GM11168 (cell line): ENCODE measurements around the gene BRSK2.

ENCODE experiments used
- in situ Hi-C: fragments of 300-500 bp; cut with MboI; formaldehyde crosslinking; loops from one replicate; pipeline ENCODE4 v1.12.0; 2022; ENCODE audit warnings: low sequenced_read_pairs; ENCODE audit not compliant: unreplicated experiment

Gene BRSK2

GRCh38 chr11:1448882-1449281 is 59.1 kb downstream of the BRSK2 start:
- in situ Hi-C loops = no loop called here

DNA sequence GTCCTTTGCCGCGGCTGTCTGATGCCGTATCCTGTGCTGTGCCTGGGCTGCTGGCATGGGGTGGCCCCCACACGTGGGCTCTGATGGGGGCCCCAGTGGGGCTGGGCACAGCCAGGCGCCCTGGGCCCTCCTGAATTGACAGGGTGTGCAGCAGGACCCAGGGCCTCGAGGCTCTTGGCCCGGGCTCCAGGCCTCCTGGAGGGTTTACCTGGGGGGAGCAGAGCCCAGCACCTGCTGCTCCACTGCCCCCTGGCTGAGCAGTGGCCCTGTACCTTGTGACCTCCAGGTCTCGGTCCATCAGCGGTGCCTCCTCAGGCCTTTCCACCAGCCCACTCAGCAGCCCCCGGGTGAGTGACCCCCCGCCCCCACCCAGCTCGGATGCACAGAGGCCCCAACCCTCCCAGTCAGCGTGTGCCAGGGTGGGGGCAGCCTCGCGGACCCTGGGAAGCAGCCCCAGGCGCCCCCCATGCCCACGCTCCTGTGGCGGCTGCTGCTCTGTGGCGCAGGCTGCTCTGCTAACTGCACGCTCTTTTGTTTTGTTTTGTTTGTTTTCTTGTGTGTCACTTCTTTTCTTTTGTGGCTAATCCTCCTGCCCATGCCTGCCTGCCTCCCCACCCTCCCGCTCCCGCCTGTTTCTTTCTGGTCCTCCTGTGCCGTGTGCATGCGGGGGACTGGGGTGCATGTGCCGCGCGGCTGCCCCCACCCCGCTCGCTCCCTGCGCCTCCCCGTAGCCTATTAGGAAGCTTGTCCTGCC is 59.9 kb downstream of the BRSK2 start:
- in situ Hi-C loops = no loop called here

GRCh38 chr11:1450344-1450875 is 60.7 kb downstream of the BRSK2 start:
- in situ Hi-C loops = no loop called here

DNA sequence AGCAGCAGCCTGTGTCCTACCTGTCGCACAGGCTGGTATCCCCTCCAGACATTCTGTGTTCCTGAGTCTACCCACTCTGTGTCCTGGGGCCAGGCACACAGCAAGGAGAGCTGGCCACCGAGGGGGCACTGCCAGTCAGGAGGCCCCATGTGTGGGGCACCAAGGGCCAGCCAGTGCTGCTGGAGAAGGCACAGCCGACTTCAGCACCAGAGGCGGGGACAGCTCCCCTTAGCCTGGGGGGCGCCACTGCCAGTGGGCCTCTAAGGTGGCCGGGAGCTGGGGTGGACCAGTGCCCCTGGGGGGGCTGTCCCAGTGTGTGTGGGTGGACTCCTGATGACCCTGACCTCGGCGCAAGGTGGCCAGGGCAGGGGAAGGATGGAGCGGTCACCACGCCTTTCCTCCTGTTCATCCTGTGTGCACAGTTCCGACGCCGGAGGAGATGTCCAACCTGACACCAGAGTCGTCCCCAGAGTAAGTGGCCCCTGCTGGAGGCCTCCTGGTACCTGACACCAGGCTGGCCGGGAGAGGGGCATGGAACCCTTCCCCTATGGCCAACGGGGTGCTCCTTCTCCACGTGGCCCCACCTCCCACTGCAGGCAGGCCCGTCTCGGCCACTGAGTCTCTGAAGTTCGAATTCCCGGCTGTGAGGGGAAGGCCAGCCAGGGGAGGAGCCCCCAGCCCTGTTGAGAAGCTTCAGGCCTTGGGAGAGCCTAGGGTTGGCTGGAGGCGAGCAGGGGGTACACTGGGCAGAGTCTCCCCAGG is 61.4 kb downstream of the BRSK2 start:
- in situ Hi-C loops = no loop called here

GRCh38 chr11:1451781-1452470 is 62.2 kb downstream of the BRSK2 start:
- in situ Hi-C loops = no loop called here

GRCh38 chr11:1452744-1453143 is 63.0 kb downstream of the BRSK2 start:
- in situ Hi-C loops = no loop called here

DNA sequence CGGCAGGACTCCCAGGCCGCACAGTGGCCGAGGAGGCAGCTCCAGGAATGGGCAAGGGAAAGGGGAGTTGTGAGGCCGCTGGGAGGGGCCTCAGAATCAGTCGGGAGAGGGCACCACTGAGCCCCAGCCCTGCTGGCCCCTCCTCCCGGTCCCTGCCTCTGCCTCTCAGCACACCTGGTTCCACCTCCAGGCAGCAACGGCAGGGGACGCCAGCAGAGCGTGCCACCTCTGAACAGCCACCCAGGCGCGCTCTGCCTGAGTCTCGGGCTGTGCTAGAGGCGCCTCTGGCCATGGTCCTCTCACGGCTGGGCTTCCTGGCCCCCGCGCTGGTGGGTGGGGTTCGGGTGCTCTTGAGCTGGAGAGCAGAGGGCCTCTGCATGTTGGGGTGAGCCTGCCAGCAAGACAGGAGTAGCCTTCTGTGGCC is 63.9 kb downstream of the BRSK2 start:
- in situ Hi-C loops = no loop called here

GRCh38 chr11:1454576-1454975 is 64.8 kb downstream of the BRSK2 start:
- in situ Hi-C loops = no loop called here

- in situ Hi-C loops = no loop called here
Observed at GRCh38 chr11:1455032-1455762, 65.5 kb downstream of the BRSK2 start.

DNA sequence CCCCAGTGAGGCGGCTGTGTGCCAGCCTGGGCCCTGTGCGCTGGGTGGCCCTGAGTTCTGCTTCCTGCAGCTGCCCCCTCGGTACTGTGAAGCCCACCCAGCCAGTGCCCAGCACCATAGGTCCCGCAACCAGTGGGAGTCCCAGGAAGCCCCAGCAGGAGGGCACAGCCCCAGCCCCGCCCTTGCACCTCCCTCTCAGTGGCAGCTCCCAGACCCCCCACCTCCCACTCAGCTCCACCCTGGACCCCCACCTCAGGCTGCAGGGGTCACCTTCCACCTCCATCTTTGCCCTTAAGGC is 66.0 kb downstream of the BRSK2 start:
- in situ Hi-C loops = no loop called here

- in situ Hi-C loops = no loop called here
Observed at GRCh38 chr11:1456176-1456575, 66.4 kb downstream of the BRSK2 start.

DNA sequence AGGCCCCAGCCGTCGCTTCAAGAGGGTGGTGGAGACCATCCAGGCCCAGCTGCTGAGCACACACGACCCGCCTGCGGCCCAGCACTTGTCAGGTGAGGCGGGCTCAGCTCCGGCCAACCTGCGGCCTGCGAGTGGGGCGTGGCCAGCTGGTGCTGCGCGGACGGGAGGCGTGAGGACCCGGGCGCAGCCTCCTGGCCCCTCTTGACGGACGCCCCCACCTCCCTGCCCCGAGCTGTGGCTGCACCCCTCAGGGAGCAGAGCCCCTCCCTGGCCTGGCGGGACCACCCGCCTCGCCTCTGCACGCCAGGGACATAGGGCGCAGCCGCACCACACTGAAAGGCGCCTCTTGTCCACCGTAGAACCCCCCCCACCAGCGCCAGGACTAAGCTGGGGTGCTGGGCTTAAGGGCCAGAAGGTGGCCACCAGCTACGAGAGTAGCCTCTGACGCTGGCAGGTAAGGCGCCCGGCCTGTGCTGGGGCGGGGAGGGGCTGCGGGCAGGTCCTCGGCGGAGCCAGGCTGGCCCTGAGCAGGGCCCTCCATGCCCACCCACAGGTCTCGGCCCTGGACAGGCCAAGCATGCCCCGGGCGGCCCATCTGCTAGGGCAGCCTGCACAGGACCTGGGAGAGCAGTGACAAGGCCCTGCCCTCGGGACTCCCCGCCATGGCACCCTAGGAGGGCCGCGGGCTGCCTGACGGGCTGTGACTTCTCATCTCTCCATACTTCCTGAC is 67.0 kb downstream of the BRSK2 start:
- in situ Hi-C loops = no loop called here

GRCh38 chr11:1457326-1457680 is 67.6 kb downstream of the BRSK2 start:
- in situ Hi-C loops = no loop called here

DNA sequence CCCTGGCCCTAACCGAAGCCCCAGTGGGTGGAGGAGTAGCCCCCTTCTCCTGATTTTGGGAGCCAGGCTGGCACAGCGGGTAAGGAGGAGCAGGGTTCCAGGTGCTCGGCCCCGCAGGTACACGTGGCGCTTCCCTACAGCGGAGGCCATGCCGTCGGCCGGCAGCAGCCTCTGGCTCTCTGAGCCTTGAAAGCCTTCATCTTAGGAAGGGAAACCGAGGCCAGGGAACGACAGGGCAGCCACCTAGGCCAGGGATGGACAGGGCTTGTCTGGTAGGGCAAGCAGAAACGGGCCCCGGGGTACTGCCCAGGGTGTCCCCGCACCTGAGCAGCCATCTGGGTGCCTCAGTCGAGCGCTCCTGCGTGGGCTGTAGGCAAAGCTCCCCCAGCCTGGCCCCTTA is 68.1 kb downstream of the BRSK2 start:
- in situ Hi-C loops = no loop called here

DNA sequence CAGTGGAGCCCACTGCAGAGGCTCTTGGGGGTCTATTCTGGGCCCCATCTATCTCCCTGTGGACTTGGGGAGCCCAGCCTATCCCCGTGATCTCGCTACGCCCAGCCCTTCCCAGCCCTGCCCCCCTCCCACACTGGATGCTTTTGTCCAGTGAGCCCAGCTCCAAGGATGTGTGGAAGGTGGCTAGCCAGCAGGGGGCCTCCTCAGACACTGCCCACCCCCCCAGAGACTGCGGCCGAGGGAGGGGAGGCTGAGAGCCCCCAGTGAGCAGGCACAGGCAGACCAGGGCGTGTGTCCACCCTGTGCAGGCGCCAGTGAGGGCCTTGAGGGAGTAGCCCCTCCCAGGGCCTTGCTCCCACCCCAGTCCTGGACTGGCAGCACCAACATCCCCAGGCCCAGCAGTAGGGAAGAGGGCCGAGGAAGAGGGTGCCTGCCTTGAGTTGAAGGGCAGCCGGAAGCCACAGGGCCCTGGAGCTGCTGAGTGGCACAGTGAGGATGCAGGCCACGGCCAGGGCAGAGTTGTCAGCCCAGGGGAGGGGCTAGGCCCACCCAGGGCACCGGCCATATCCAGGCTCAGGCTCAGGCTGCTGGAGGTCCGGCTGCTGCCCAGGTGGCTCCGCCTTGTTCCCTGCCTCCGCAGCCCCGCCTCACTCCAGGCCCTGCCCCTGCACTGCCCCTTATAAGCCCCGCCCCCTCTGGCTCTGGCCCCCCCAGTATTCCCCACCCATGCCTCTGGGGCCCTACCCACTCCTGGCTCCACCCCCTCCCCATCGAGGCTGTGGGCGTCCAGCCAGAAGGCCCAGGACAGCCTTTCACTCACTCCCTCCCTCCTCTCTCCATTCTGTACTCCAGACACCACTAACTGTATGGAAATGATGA is 68.8 kb downstream of the BRSK2 start:
- in situ Hi-C loops = no loop called here

- in situ Hi-C loops = no loop called here
Observed at GRCh38 chr11:1459219-1459575, 69.5 kb downstream of the BRSK2 start.

DNA sequence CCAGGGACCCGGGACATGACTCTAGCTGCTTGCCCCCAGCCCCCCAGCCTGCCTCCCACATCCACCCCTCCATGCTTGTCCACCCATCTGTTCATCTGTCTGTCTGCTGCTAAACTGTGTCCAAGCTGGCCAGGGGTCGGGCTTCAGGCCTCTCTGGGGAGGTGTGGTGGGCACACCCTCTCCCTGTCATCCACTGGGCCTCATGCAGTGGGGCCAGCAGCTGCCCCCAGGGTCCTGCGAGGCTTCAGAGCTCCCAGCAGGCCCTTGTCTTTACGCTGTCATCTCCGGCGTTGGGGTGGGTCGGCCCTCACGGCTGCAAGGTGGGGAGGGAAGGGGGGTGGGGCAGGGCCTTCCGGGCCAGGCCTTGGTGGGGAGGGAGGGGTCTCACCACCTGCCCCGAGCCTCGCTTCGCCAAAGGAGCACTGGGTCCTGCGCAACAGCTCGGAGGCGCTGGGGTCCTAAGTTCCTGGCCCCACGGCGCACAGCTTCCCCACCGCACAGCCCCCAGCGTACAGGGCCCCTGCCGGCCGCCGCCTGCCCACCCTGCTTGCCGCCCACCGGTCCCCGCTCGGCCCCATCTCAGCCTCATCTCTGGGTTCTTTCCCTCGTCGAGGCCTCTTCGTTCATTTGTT is 70.1 kb downstream of the BRSK2 start:
- in situ Hi-C loops = no loop called here

- in situ Hi-C loops = no loop called here
Observed at GRCh38 chr11:1460396-1460985, 70.8 kb downstream of the BRSK2 start.
